Measurements from ENCODE around the gene BCAS1.

BCAS1 gene

GRCh38 chr20:54068966-54069365 lies 1.4 kb downstream of the BCAS1 start:
- H3K27ac ChIP-seq (ENCODE audit: low read length) = no peak overlapping the region
- TF ChIP-seq EZH2phosphoT487 (IDR thresholded peaks at IDR 0.05; ENCODE audit: low read depth) = no peak
- TF ChIP-seq, protein P1, sequence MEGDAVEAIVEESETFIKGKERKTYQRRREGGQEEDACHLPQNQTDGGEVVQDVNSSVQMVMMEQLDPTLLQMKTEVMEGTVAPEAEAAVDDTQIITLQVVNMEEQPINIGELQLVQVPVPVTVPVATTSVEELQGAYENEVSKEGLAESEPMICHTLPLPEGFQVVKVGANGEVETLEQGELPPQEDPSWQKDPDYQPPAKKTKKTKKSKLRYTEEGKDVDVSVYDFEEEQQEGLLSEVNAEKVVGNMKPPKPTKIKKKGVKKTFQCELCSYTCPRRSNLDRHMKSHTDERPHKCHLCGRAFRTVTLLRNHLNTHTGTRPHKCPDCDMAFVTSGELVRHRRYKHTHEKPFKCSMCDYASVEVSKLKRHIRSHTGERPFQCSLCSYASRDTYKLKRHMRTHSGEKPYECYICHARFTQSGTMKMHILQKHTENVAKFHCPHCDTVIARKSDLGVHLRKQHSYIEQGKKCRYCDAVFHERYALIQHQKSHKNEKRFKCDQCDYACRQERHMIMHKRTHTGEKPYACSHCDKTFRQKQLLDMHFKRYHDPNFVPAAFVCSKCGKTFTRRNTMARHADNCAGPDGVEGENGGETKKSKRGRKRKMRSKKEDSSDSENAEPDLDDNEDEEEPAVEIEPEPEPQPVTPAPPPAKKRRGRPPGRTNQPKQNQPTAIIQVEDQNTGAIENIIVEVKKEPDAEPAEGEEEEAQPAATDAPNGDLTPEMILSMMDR (IDR thresholded peaks at IDR 0.05; ENCODE audit: low read depth, low read length) = no peak

GRCh38 chr20:54068495-54068894 lies 1.9 kb downstream of the BCAS1 start:
- Histone ChIP-seq H3K27me3 (ENCODE audit: low read depth, low read length) (no peaks in the 10 kb centered on the region), H3K9me3 (ENCODE audit: insufficient read depth, low read length) (no peaks in the 10 kb centered on the region), H3K4me3 (ENCODE audit: low read length) (no peak overlapping the region), H3K4me1 (ENCODE audit: low read length) (peaks cover 44% of the 10 kb centered on the region), H3K79me2 (ENCODE audit: low read length) (no peaks in the 10 kb centered on the region), H3K36me3 (replicated peaks; ENCODE audit: low read depth, low read length) (no peaks in the 10 kb centered on the region), H2AFZ (ENCODE audit: low read depth, low read length) (no peak overlapping the region), H3K4me2 (ENCODE audit: low read length) (no peak overlapping the region), H3K27ac (ENCODE audit: low read length) (no peak overlapping the region), H3K9ac (ENCODE audit: low read length) (no peak overlapping the region), H4K20me1 (ENCODE audit: insufficient read depth, low read length) (no peaks in the 10 kb centered on the region)
- no peak for TF ChIP-seq EZH2phosphoT487 (IDR thresholded peaks at IDR 0.05; ENCODE audit: low read depth)
- TF ChIP-seq, protein P1 (IDR thresholded peaks at IDR 0.05; ENCODE audit: low read depth, low read length) = no peak

More at GRCh38 chr20:54068966-54069365, 1.4 kb downstream of the BCAS1 start:
- Histone ChIP-seq H2AFZ (ENCODE audit: low read depth, low read length) (no peak overlapping the region), H3K9me3 (ENCODE audit: insufficient read depth, low read length) (no peaks in the 10 kb centered on the region), H3K79me2 (ENCODE audit: low read length) (no peaks in the 10 kb centered on the region), H3K9ac (ENCODE audit: low read length) (no peak overlapping the region), H3K4me1 (ENCODE audit: low read length) (peaks cover 40% of the 10 kb centered on the region), H3K36me3 (replicated peaks; ENCODE audit: low read depth, low read length) (no peaks in the 10 kb centered on the region), H3K27me3 (ENCODE audit: low read depth, low read length) (no peaks in the 10 kb centered on the region), H3K4me3 (ENCODE audit: low read length) (no peak overlapping the region), H4K20me1 (ENCODE audit: insufficient read depth, low read length) (no peaks in the 10 kb centered on the region), H3K4me2 (ENCODE audit: low read length) (no peak overlapping the region)

GRCh38 chr20:54067606-54068174 lies 2.7 kb downstream of the BCAS1 start:
- Histone ChIP-seq H3K9me3 (ENCODE audit: insufficient read depth, low read length) (no peaks in the 10 kb centered on the region), H3K36me3 (replicated peaks; ENCODE audit: low read depth, low read length) (no peaks in the 10 kb centered on the region), H3K4me3 (ENCODE audit: low read length) (no peak overlapping the region), H3K27ac (ENCODE audit: low read length) (no peak overlapping the region), H3K27me3 (ENCODE audit: low read depth, low read length) (no peaks in the 10 kb centered on the region), H3K79me2 (ENCODE audit: low read length) (no peaks in the 10 kb centered on the region), H4K20me1 (ENCODE audit: insufficient read depth, low read length) (no peaks in the 10 kb centered on the region), H2AFZ (ENCODE audit: low read depth, low read length) (no peak overlapping the region), H3K4me1 (ENCODE audit: low read length) (peaks cover 53% of the 10 kb centered on the region), H3K9ac (ENCODE audit: low read length) (no peak overlapping the region), H3K4me2 (ENCODE audit: low read length) (peak overlapping the region; percentile 2; the same call in 1 of the 2 replicates)
- TF ChIP-seq, protein P1 (IDR thresholded peaks at IDR 0.05; ENCODE audit: low read depth, low read length) = no peak
- TF ChIP-seq EZH2phosphoT487 (IDR thresholded peaks at IDR 0.05; ENCODE audit: low read depth) = no peak

DNA sequence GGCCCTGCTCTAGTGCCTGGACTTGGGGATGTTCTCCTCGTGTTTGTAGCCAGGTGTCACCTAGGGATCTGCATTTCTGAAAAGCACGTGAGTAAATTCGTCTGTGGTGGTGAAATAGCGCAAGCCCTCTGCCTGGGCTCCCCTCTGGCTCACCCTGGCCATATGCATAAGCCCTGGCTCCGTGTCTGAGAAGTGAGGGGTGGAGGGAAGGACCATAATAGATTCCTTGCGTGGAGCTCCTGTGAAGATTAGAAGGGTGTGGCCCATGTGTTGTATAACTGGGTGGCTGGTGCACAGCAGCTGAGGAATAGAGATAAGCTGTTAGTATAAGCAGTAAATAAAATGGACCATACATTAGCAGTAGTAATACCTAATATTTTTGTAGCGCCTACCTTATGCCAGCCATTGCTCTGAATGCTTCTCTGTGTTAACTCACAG lies 4.8 kb downstream of the BCAS1 start:
- Histone ChIP-seq H3K36me3 (replicated peaks; ENCODE audit: low read depth, low read length) (no peaks in the 10 kb centered on the region), H3K79me2 (ENCODE audit: low read length) (no peaks in the 10 kb centered on the region), H3K9me3 (ENCODE audit: insufficient read depth, low read length) (no peaks in the 10 kb centered on the region), H3K4me3 (ENCODE audit: low read length) (peak overlapping the region; percentile 72; the same call in 1 of the 2 replicates), H3K4me1 (ENCODE audit: low read length) (peaks cover 59% of the 10 kb centered on the region), H4K20me1 (ENCODE audit: insufficient read depth, low read length) (no peaks in the 10 kb centered on the region), H3K4me2 (ENCODE audit: low read length) (peak overlapping the region; percentile 90), H3K9ac (ENCODE audit: low read length) (no peak overlapping the region), H2AFZ (ENCODE audit: low read depth, low read length) (no peak overlapping the region), H3K27ac (ENCODE audit: low read length) (peak overlapping the region; percentile 85; the same call in 1 of the 2 replicates), H3K27me3 (ENCODE audit: low read depth, low read length) (no peaks in the 10 kb centered on the region)
- no peak for TF ChIP-seq EZH2phosphoT487 (IDR thresholded peaks at IDR 0.05; ENCODE audit: low read depth)
- TF ChIP-seq, protein P1 (IDR thresholded peaks at IDR 0.05; ENCODE audit: low read depth, low read length) = no peak

Measured in OCI-LY3 (cell line).